IMR-90 (cell line): ENCODE results near the gene NEGR1. TPM values are rescaled to one million over a fixed set of nuclear protein-coding genes. Genes with fewer than 3 reads are reported as not detected.

Experiments
- ATAC-seq: fragments of 200-7000 bp; cut with Tn5 transposase; 2 replicates; pipeline ENCODE4 v1.9.1; 2020; ENCODE audit warnings: low read depth, mild to moderate bottlenecking, moderate library complexity
- BruUV-seq: library from RNA; stranded (reverse); fragments of 400-500 nt; replicated peaks from 2 replicates; lab custom pipeline; 2021; lab: Mats Ljungman, UMichigan
- CTCF ChIA-PET: fragments of 300-600 bp; formaldehyde crosslinking; extraction: SDS; loops from one replicate; lab custom pipeline; 2021; ENCODE audit warnings: antibody characterized with exemption; lab: Yijun Ruan, JAX
- POLR2A ChIA-PET: fragments of 300-600 bp; sonication (Branson Sonifier 250); formaldehyde crosslinking; loops from one replicate; lab custom pipeline; 2022; ENCODE audit warnings: antibody characterized with exemption; ENCODE audit not compliant: unreplicated experiment; lab: Charles Lee
- DNase-seq: peaks from one replicate; pipeline ENCODE4 v3.0.0; 2013
- H2AFZ ChIP-seq: replicated peaks from 2 replicates; pipeline ENCODE3; 2013; ENCODE audit warnings: low read length, mild to moderate bottlenecking; ENCODE audit not compliant: poor library complexity
- H2AK5ac ChIP-seq: 2 replicates; pipeline ENCODE4 v1.6.1; 2013; ENCODE audit warnings: low read depth, low read length, inconsistent platforms
- H2AK9ac ChIP-seq: replicated peaks from 2 replicates; pipeline ENCODE3; 2013; ENCODE audit warnings: mild to moderate bottlenecking, low read depth, low read length, moderate library complexity; ENCODE audit not compliant: poor library complexity
- H2BK120ac ChIP-seq: 2 replicates; pipeline ENCODE4 v1.6.1; 2013; ENCODE audit warnings: low read depth, low read length, inconsistent platforms
- H2BK15ac ChIP-seq: 3 replicates; pipeline ENCODE4 v1.6.1; 2013; ENCODE audit warnings: low read depth, low read length, inconsistent platforms
- H2BK20ac ChIP-seq: 2 replicates; pipeline ENCODE4 v1.6.1; 2013; ENCODE audit warnings: low read depth, mild to moderate bottlenecking, inconsistent platforms, low read length, moderate library complexity
- H2BK5ac ChIP-seq: 2 replicates; pipeline ENCODE4 v1.6.1; 2013; ENCODE audit warnings: mild to moderate bottlenecking, low read depth, low read length, inconsistent platforms; ENCODE audit not compliant: poor library complexity, severe bottlenecking
- H3K14ac ChIP-seq: replicated peaks from 2 replicates; pipeline ENCODE4 v1.6.1; 2013; ENCODE audit warnings: low read depth, low read length, inconsistent platforms
- H3K18ac ChIP-seq: 2 replicates; pipeline ENCODE4 v1.6.1; 2013; ENCODE audit warnings: low read depth, low read length, control low read depth
- H3K23ac ChIP-seq: 2 replicates; pipeline ENCODE4 v1.6.1; 2013; ENCODE audit warnings: low read depth, low read length, inconsistent platforms
- H3K27ac ChIP-seq: 2 replicates; pipeline ENCODE4 v1.5.1; 2013; ENCODE audit warnings: mild to moderate bottlenecking, control low read depth, low read length; ENCODE audit not compliant: insufficient read depth
- H3K27me3 ChIP-seq: 2 replicates; pipeline ENCODE4 v1.6.1; 2013; ENCODE audit warnings: low read length; ENCODE audit not compliant: control insufficient read depth, insufficient read depth
- H3K36me3 ChIP-seq: 2 replicates; pipeline ENCODE4 v1.6.1; 2013; ENCODE audit warnings: low read length, mixed read lengths; ENCODE audit not compliant: control insufficient read depth, insufficient read depth
- H3K4ac ChIP-seq: 2 replicates; pipeline ENCODE4 v1.6.1; 2013; ENCODE audit warnings: low read depth, low read length, inconsistent platforms
- H3K4me1 ChIP-seq: 2 replicates; pipeline ENCODE4 v1.6.1; 2013; ENCODE audit warnings: low read length, mixed read lengths; ENCODE audit not compliant: control insufficient read depth, insufficient read depth
- H3K4me2 ChIP-seq: 2 replicates; pipeline ENCODE4 v1.6.1; 2013; ENCODE audit warnings: low read depth, mild to moderate bottlenecking, control low read depth, low read length, moderate library complexity
- H3K4me3 ChIP-seq: 2 replicates; pipeline ENCODE4 v1.5.1; 2013; ENCODE audit warnings: low read depth, mild to moderate bottlenecking, control low read depth, low read length, moderate library complexity; ENCODE audit not compliant: insufficient read depth
- H3K56ac ChIP-seq: 2 replicates; pipeline ENCODE4 v1.6.1; 2013; ENCODE audit warnings: low read length, inconsistent platforms; ENCODE audit not compliant: insufficient read depth; ENCODE audit errors: extremely low read depth
- H3K79me1 ChIP-seq, 2 experiments: 2 replicates each; pipeline ENCODE4 v1.6.1; 2013; ENCODE audit warnings: low read length in 2 of 2, inconsistent platforms in 1 of 2, low read depth in 1 of 2
- H3K9ac ChIP-seq: 2 replicates; pipeline ENCODE4 v1.6.1; 2013; ENCODE audit warnings: low read depth, low read length, control low read depth
- H3K9me1 ChIP-seq: 2 replicates; pipeline ENCODE4 v1.6.1; 2013; ENCODE audit warnings: low read length, inconsistent platforms; ENCODE audit not compliant: insufficient read depth
- H3K9me3 ChIP-seq: 2 replicates; pipeline ENCODE4 v1.6.1; 2013; ENCODE audit warnings: low read length; ENCODE audit not compliant: control insufficient read depth, insufficient read depth
- H4K20me1 ChIP-seq: 2 replicates; pipeline ENCODE4 v1.6.1; 2013; ENCODE audit warnings: low read length, inconsistent platforms; ENCODE audit not compliant: insufficient read depth
- H4K5ac ChIP-seq: 2 replicates; pipeline ENCODE4 v1.6.1; 2013; ENCODE audit warnings: mild to moderate bottlenecking, low read depth, low read length, control low read depth
- H4K8ac ChIP-seq, 2 experiments: 2 replicates each; pipeline ENCODE4 v1.6.1; 2013; ENCODE audit warnings: low read depth in 2 of 2, low read length in 2 of 2, control low read depth in 1 of 2, inconsistent platforms in 1 of 2
- H4K91ac ChIP-seq: 2 replicates; pipeline ENCODE4 v1.6.1; 2013; ENCODE audit warnings: low read depth, low read length, inconsistent platforms; ENCODE audit not compliant: insufficient read depth
- BHLHE40 ChIP-seq: fragments of 150-350 bp; IDR thresholded peaks from 2 replicates; pipeline ENCODE4 v1.6.1; 2016; ENCODE audit warnings: mild to moderate bottlenecking, low read depth, low read length
- CEBPB ChIP-seq: IDR thresholded peaks from 2 replicates; pipeline ENCODE4 v1.6.1; 2012; ENCODE audit warnings: low read depth, low read length, improper control_type of control experiment
- CHD1 ChIP-seq: IDR thresholded peaks from 2 replicates; pipeline ENCODE4 v1.6.1; 2012; ENCODE audit warnings: low read depth, low read length, improper control_type of control experiment
- MXI1 ChIP-seq: IDR thresholded peaks from 2 replicates; pipeline ENCODE4 v1.6.1; 2012; ENCODE audit warnings: low read depth, mild to moderate bottlenecking, low read length, moderate library complexity, borderline replicate concordance
- RCOR1 ChIP-seq: IDR thresholded peaks from 2 replicates; pipeline ENCODE4 v1.6.1; 2012; ENCODE audit warnings: mild to moderate bottlenecking, low read length, improper control_type of control experiment; ENCODE audit not compliant: insufficient replicate concordance
- RFX5 ChIP-seq: IDR thresholded peaks from 2 replicates; pipeline ENCODE4 v1.8.0; 2012; ENCODE audit warnings: low read depth, mild to moderate bottlenecking, low read length, moderate library complexity
- WGBS, 2 experiments: methylation state at CpG; one replicate each; pipeline versions ENCODE4 v1.1.5 to v1.1.7; 2013; ENCODE audit warnings: missing lambda C conversion rate in 2 of 2; ENCODE audit not compliant: insufficient read length in 1 of 2; ENCODE audit errors: extremely low coverage in 2 of 2; 5-methylcytosine and 5-hydroxymethylcytosine counted together
- dilution Hi-C: fragments of 300-500 bp; cut with HindIII; formaldehyde crosslinking; loops from one replicate; pipeline ENCODE4 v1.14.3; 2018; ENCODE audit warnings: low sequenced_read_pairs; ENCODE audit not compliant: unreplicated experiment
- in situ Hi-C: fragments of 300-500 bp; cut with MboI; formaldehyde crosslinking; loops from 3 replicates; pipeline ENCODE4 v1.14.3; 2019; ENCODE audit warnings: low sequenced_read_pairs, inconsistent platforms, mixed read lengths
- intact Hi-C: fragments of 100-400 bp; cut with micrococcal nuclease; formaldehyde crosslinking; loops from 2 replicates; pipeline ENCODE4 v1.10.0; 2022
- polyA plus RNA-seq, 3 experiments: library from polyadenylated mRNA; depleted of rRNA; stranded (reverse); fragments of >200 nt; gene quantifications; 2 replicates each; pipeline ENCODE4 v1.2.3, GENCODE V29; 2012; ENCODE audit warnings: low replicate concordance in 1 of 3
- total RNA-seq: library from RNA; depleted of rRNA; stranded (reverse); fragments of >200 nt; gene quantifications from 2 replicates; pipeline ENCODE4 v1.2.3, GENCODE V29; 2012
- TF ChIP-seq, protein P1 (sequence below): fragments of 150-350 bp; IDR thresholded peaks from 2 replicates; pipeline ENCODE4 v1.6.1; 2016; ENCODE audit warnings: low read depth, mild to moderate bottlenecking, low read length, moderate library complexity, borderline replicate concordance

The NEGR1 gene
- total and polyA plus RNA-seq, 2 of the 4 experiments (the other 2 are of a cell fraction) = 5.1 to 9.1 TPM

- ChIA-PET CTCF (no interaction called here), POLR2A (no interaction called here)
- TF ChIP-seq MXI1 = no peak
- TF ChIP-seq RFX5 = no peak
- no peak for TF ChIP-seq BHLHE40
- TF ChIP-seq, protein P1, sequence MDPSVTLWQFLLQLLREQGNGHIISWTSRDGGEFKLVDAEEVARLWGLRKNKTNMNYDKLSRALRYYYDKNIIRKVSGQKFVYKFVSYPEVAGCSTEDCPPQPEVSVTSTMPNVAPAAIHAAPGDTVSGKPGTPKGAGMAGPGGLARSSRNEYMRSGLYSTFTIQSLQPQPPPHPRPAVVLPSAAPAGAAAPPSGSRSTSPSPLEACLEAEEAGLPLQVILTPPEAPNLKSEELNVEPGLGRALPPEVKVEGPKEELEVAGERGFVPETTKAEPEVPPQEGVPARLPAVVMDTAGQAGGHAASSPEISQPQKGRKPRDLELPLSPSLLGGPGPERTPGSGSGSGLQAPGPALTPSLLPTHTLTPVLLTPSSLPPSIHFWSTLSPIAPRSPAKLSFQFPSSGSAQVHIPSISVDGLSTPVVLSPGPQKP = no peak
- no peak for TF ChIP-seq RCOR1
- no peak for TF ChIP-seq CHD1
- no peak for TF ChIP-seq CEBPB
- dilution Hi-C loops (no loop called here), intact Hi-C loops (no loop called here), in situ Hi-C loops (no loop called here)
- Histone ChIP-seq H2BK15ac (no peak overlapping the region), H3K9ac (no peak overlapping the region), H3K4me1 (peaks cover 2% of the 10 kb centered on the region; the same call in 1 of the 2 replicates), H2BK5ac (no peak overlapping the region), H3K4ac (no peak overlapping the region), H2AK9ac (no peak overlapping the region), H2AK5ac (no peak overlapping the region), H4K91ac (no peak overlapping the region), H3K9me3 (no peaks in the 10 kb centered on the region), H2BK120ac (no peak overlapping the region), H3K9me1 (no peaks in the 10 kb centered on the region), H3K36me3 (no peaks in the 10 kb centered on the region), H4K20me1 (no peaks in the 10 kb centered on the region), H3K4me3 (no peak overlapping the region), H3K23ac (no peak overlapping the region), H4K8ac (no peak overlapping the region), H3K27me3 (no peaks in the 10 kb centered on the region), H2BK20ac (no peak overlapping the region), H3K56ac (no peak overlapping the region), H3K27ac (no peak overlapping the region), H3K18ac (no peak overlapping the region), H4K5ac (no peak overlapping the region), H3K4me2 (no peak overlapping the region), H2AFZ (no peak overlapping the region), H3K79me1 (no peaks in the 10 kb centered on the region), H3K14ac (no peak overlapping the region)
- ATAC-seq = peak; percentile 24; the same call in 1 of the 2 replicates
- no TSS peak for BruUV-seq
- no CpG with 5 or more reads among the region's 6 CpGs for WGBS, 2 experiments
- peak; percentile 34 for DNase-seq
Measured at GRCh38 chr1:71964188-71964587, 318.2 kb downstream of the NEGR1 start.
